Measurements from ENCODE around the gene SPATA18. TPM values are rescaled to one million over a fixed set of nuclear protein-coding genes. Genes with fewer than 3 reads are reported as not detected.
A peak's percentile ranks its signal among the peaks of the same experiment; 100 is the strongest.

SPATA18 gene
- total RNA-seq, 4 donors from 2014 or later: 0.30 to 6.3 (median 4.3) TPM

- H3K27ac ChIP-seq: no peak overlapping the region
- TF ChIP-seq EP300 (IDR thresholded peaks at IDR 0.05) (peak in 1 of 2 donors; percentile 53), CTCF (IDR thresholded peaks at IDR 0.05) (no peak), POLR2A (IDR thresholded peaks at IDR 0.05) (no peak)
Observed at GRCh38 chr4:52059372-52059771, 8.3 kb downstream of the SPATA18 start.

GRCh38 chr4:52069571-52069970, 18.5 kb downstream of the SPATA18 start:
- Histone ChIP-seq H3K27me3 (peaks cover 0 to 9% of the 10 kb centered on the region in 2 donors), H3K9me3 (peaks cover 0 to 6% (median 0%) of the 10 kb centered on the region in 4 donors), H3K36me3 (no peaks in the 10 kb centered on the region), H3K27ac (no peak overlapping the region), H3K4me1 (no peaks in the 10 kb centered on the region), H3K4me3 (no peak overlapping the region)
- TF ChIP-seq CTCF (IDR thresholded peaks at IDR 0.05) (no peak), POLR2A (IDR thresholded peaks at IDR 0.05) (no peak), EP300 (IDR thresholded peaks at IDR 0.05) (no peak)
- DNase-seq (ENCODE audit: low spot score in 2 of 2): no peak
- 45 to 58% methylated on average over 1 of the region's 1 CpG for WGBS, 2 donors

More at GRCh38 chr4:52059372-52059771, 8.3 kb downstream of the SPATA18 start:
- Histone ChIP-seq H3K4me3 (no peak overlapping the region), H3K4me1 (peaks cover 0 to 8% (median 3%) of the 10 kb centered on the region in 4 donors), H3K9me3 (no peaks in the 10 kb centered on the region), H3K27me3 (no peaks in the 10 kb centered on the region), H3K36me3 (no peaks in the 10 kb centered on the region)
- WGBS, 2 donors: 70 to 76% methylated on average over 3 of the region's 3 CpGs
- peak in 1 of 2 donors; percentile 41 for DNase-seq (ENCODE audit: low spot score in 2 of 2)

- no peak for DNase-seq (ENCODE audit: low spot score in 2 of 2)
- H3K36me3 ChIP-seq: no peaks in the 10 kb centered on the region
- no peak overlapping the region for H3K27ac ChIP-seq
- H3K4me3 ChIP-seq: no peak overlapping the region
- H3K4me1 ChIP-seq: peaks cover 0 to 7% (median 0%) of the 10 kb centered on the region in 4 donors
- 74 to 85% methylated on average over 10 of the region's 10 CpGs for WGBS, 2 donors
- H3K9me3 ChIP-seq: peaks cover 0 to 4% (median 0%) of the 10 kb centered on the region in 4 donors
- TF ChIP-seq EP300 (IDR thresholded peaks at IDR 0.05) (no peak), POLR2A (IDR thresholded peaks at IDR 0.05) (no peak), CTCF (IDR thresholded peaks at IDR 0.05) (no peak)
- H3K27me3 ChIP-seq: peaks cover 0 to 13% of the 10 kb centered on the region in 2 donors
Observed at GRCh38 chr4:52071791-52072546, 20.9 kb downstream of the SPATA18 start.

GRCh38 chr4:52076731-52077130, 25.6 kb downstream of the SPATA18 start:
- Histone ChIP-seq H3K9me3 (no peaks in the 10 kb centered on the region), H3K4me1 (peaks cover 0 to 7% (median 0%) of the 10 kb centered on the region in 4 donors), H3K4me3 (peak overlapping the region in 1 of 4 donors; percentile 11), H3K27ac (no peak overlapping the region), H3K36me3 (no peaks in the 10 kb centered on the region), H3K27me3 (peaks cover 0 to 4% of the 10 kb centered on the region in 2 donors)
- TF ChIP-seq EP300 (IDR thresholded peaks at IDR 0.05) (no peak), CTCF (IDR thresholded peaks at IDR 0.05) (no peak), POLR2A (IDR thresholded peaks at IDR 0.05) (no peak)
- WGBS, 2 donors: 5 to 7% methylated on average over 18 to 25 of the region's 26 CpGs
- DNase-seq (ENCODE audit: low spot score in 2 of 2): no peak

- WGBS, 2 donors: 70 to 75% methylated on average over 2 of the region's 2 CpGs
- no peak for DNase-seq (ENCODE audit: low spot score in 2 of 2)
- H3K4me1 ChIP-seq: peaks cover 0 to 7% (median 0%) of the 10 kb centered on the region in 4 donors
- no peaks in the 10 kb centered on the region for H3K36me3 ChIP-seq
- peaks cover 0 to 4% of the 10 kb centered on the region in 2 donors for H3K27me3 ChIP-seq
- no peaks in the 10 kb centered on the region for H3K9me3 ChIP-seq
- TF ChIP-seq CTCF (IDR thresholded peaks at IDR 0.05) (no peak), POLR2A (IDR thresholded peaks at IDR 0.05) (no peak), EP300 (IDR thresholded peaks at IDR 0.05) (no peak)
- no peak overlapping the region for H3K4me3 ChIP-seq
- H3K27ac ChIP-seq: no peak overlapping the region
Observed at GRCh38 chr4:52079659-52080058, 28.6 kb downstream of the SPATA18 start.

All from tibial nerve (tissue), 4 donors.